CD4-positive, alpha-beta T cell treated with Interferon gamma for 1 hour (primary cell): ENCODE data around the gene CTSF.
"Not testable (repeated sequence)": the region's sequence is repeated elsewhere in the genome, so short reads cannot be mapped to it uniquely, and the experiment has no call there.

ENCODE experiments used
- DNase-seq: peaks from one replicate; pipeline ENCODE4 v3.0.0-alpha.2; 2020

Gene CTSF

DNA sequence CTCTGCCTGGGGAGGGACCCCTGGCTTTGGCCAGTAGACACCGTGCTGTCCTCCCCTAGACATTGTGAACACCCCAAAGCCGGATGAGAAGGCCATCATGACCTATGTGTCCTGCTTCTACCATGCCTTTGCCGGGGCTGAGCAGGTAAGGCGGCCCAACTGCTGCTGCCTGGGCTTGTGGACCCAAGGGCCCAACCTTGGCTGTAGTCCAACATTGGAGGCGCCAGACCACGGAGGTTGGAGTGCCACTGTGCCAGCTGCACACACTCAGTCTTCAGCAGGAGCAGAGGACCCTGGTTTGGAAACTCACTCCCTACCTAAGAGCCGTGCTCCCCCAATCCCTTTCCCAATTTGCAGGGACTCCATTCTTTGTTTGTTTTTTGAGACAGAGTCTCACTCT is 12.3 kb downstream of the CTSF start:
- DNase-seq: no peak

DNA sequence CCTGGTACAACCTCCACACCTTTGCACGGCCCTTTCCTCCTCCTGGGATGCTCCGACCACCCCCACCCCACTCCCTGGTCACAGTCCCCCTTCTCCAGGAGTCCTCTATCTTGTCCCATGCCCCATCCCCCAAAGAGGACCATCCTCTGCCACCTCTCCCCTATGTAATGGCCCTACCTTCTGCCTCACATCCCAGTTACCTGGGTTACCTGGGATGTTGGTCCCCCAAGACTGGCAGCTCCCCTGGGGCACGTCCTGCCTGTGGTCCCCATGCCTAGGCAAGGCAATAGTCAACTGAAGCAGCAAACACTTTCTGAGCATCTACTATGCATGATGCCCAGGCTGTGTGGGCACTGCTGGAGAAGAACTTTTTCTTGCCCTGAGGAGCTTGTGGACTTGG is 13.0 kb downstream of the CTSF start:
- no peak for DNase-seq

DNA sequence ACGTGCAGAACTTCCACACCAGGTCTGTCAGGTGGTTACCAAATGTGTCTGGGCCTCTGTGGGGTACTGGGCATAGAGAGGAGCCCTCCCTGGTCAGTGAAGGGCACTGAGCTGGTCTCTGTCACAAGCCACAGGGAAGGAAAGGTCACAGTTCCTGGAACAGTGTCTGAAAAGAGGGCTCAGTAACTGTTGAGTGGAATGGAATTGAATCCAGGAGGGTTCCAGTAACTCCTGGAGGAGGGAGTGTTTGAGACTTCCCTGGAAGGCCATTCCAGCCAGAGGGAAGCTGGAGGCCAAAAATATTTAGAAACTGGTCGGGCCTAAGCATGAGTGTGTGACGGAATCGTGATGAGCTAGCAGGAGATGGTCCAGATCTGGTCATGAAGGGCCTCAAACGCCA is 13.8 kb downstream of the CTSF start:
- DNase-seq: no peak

DNA sequence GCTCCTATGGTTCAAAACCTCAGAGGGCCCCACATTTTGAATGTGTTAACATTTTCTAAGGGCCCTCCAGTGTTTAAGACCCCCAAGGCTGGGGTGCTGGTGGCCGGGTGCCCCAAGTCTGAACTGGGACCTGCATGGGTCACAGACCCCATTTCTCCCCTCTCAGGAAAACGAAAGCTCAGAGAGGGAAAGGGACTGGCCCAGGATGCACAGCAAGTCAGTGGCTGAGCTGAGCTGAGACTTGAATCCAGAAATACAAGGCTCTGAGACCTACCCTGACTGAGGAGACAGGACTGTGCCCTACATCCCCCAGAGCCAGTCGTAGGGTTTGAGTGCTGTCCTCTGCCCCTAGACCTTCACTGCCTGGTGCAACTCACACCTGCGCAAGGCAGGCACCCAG is 17.5 kb downstream of the CTSF start:
- no peak for DNase-seq

DNA sequence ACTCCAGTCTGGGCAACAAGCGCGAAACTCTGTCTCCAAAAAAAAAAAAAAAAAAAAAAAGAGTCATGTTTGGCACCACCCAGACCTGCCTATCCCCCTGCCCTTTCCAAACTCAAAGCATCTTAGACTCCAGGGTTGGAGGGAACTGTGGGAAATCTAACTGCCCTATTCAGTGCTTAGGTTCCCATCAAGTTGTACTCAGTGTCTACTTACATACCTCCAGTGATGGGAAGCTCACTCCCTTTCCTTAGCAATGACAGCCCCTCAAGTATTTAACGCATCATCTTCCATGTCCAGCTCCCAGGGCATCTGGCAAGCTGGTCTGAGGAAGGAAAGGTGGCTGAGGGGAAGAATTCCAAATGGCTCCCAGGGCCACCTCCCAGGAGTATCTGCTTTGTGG is 18.7 kb downstream of the CTSF start:
- DNase-seq: no peak

DNA sequence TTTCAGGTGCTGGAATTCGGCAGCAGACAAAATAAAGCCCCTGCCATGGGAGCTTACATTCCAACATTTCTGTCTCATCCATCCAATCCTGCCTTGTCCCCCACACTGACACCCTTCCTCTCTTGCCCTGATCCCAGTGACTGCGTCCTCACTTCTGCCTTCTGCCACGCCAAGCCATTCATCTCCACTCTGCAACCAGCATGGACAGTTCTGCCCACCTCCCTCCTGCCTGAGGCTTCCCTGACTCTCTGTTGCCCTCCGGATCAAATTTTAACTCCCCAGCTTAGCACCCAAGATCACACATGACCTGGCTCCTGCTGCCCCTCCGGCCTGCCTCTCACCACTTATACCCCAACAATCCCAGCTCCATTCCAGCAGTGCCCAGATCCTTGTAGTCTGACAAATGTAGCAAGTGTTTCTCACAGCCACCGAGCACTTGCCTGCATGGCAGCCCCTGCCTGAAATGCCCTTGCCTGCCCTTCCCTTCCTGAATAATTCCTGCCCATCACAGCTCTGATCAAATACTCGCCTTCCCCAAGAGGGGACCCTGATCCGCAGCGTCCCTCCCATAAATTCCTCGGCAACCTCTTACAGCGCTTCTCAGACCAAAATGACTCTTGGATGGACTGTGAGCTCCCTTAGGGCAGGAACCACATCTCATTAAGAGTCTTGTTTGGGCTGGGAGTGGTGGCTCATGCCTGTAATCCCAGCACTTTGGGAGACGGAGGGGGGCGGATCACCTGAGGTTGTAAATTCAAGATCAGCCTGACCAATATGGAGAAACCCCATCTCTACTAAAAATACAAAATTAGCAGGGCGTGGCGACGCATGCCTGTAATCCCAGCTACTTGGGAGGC is 19.4 kb downstream of the CTSF start:
- DNase-seq: no peak

DNA sequence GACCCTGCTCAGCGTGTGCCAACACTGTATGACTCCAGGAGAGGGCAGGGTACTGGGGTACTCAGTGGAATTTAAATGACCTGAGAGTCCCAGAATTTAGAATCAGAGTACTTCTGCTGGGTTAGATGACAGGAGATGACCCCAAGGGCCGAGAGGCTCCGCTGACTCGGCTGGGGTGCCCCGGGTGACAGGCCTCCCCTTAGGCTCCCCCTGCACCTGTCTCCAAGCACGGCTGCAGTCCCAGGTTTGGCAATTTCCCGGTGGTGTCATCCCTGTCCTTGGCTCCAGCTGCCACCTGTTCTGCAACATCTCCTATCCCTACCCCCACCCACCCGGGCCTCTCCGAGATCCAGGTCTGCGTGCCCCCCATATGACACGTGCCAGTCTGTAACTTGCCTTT is 20.4 kb downstream of the CTSF start:
- DNase-seq: no peak

DNA sequence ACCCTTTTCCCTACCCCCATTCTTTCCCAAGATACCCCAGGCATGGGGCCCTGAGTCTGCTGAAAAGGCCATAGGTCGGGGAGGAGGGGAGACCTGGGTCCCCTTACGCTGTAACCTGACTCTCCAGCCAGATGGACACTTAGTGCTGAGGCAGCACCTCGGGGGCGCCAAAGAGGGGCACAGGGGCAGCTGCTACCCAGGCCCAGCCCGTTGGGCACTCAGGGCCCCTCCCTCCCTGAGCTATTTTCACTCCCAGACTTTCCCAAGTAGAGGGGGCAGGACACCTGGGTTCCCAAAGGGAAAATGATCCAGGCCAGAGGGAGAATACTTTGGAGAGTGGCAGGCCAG is 20.8 kb downstream of the CTSF start:
- DNase-seq: no peak

DNA sequence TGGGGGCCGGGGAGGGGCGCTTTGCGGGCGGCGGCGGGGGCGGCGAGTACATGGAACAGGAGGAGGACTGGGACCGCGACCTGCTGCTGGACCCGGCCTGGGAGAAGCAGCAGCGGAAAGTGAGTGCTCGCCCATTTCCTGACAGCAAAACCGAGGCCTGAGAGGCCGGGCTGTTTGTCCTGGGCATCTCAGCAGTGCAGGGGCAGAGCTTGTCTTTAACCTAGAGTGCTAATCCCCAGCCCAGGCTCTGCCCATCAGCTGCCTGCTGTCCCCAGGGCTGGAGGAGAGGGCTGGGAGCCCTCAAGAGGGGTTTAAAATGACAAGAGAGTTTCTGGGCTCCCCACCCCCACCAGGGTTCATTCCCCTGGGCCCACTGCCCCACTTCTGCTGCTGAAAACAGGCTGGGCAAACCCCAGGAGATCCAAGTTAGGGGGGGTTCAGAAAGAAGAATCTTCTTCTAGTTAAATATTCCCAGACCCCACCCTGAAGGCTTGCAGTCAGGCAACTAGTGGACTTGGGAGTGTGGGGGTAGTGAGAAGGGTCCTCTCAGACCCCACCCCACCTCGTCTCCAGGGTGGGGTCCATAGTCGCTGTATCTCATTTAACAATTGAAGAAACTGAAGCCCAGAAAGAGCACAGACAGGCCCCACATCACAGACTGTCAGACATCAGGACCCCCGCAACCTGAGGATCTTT is 21.3 kb downstream of the CTSF start:
- no peak for DNase-seq

DNA sequence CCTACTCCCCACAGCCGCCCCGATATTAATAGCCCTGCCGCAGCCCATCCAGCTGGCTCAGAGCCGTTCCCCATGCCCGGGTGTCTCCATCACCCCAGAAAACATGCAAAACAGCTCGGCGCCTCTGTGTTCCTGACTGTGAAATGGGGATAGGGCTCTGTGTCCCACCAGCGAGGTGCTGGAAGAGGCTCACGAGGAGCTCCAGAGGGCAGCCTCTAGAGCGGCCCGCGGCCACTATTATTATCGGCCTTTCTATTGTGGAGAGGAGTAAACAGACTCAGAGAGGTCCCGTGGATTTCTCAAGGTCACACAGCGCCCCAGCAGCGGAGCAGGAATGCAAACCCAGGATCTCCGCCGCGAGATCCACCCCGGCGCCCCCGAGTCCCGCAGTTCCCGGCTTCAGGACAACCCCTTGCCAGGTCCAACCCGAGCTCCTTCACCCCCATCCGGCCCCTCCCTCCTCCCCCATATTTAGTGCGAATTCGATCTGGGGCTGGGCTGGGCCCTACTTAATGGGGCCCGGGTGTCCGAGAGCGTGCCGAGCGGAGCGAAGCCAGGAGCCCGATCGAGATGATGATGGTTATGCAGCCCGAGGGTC is 21.9 kb downstream of the CTSF start, which contains the start of gene ACTN3:
TSS of gene ACTN3 (plus strand) at position 536 of the 598 bp plus-strand sequence. CDS start at position 571, 35 bp downstream.
- no peak for DNase-seq

DNA sequence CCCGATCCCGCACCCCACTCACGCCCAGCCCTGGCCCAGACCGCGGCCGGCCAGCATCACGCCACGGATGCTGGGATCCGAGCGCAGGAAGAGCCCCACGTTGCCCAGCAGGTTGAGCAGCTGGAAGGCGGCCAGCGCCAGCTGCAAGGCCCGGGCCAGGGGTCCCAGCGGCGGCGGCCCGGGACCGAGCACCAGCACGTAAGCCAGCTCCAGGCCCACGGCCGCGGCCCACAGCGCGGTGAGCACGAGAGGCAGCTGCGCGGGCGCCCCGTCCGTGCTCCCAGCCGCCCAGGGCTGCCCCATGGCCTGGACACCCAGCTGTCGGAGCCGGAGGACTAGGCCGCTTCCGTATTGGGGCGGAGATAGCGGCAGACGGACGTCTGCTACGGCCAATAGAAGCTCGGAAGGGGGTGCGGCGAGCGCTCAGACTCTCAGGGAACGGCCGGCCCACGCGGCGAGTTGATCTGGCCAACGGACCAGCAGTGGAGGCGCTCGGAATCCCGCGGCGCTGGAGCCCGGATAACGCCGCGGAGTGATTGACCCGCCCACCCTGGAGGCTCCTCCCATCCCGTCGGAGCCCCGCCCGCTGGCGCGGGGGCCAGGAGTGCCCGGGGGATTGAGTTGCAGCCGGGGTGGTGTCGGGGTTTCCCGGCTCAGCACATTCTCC is 22.6 kb downstream of the CTSF start, which contains the start of gene ZDHHC24:
TSS of gene ZDHHC24 (minus strand) at position 348 of the 667 bp plus-strand sequence. CDS start at position 303, 45 bp downstream.
- peak; percentile 89 for DNase-seq

DNA sequence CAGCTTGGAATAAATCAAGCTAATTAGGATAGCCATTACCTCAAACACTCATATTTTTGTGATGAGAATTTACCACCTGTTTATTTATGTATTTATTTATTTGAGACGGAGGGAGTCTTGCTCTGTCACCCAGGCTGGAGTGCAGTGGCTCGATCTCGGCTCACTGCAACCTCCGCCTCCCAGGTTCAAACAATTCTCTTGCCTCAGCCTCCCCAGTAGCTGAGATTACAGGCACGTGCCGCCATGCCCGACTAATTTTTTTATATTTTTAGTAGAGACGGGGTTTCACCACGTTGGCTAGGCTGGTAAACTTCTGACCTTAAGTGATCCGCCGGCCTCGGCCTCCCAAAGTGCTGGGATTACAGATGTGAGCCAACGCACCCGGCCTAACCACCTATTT is 23.5 kb downstream of the CTSF start:
- not testable (repeated sequence) for DNase-seq

DNA sequence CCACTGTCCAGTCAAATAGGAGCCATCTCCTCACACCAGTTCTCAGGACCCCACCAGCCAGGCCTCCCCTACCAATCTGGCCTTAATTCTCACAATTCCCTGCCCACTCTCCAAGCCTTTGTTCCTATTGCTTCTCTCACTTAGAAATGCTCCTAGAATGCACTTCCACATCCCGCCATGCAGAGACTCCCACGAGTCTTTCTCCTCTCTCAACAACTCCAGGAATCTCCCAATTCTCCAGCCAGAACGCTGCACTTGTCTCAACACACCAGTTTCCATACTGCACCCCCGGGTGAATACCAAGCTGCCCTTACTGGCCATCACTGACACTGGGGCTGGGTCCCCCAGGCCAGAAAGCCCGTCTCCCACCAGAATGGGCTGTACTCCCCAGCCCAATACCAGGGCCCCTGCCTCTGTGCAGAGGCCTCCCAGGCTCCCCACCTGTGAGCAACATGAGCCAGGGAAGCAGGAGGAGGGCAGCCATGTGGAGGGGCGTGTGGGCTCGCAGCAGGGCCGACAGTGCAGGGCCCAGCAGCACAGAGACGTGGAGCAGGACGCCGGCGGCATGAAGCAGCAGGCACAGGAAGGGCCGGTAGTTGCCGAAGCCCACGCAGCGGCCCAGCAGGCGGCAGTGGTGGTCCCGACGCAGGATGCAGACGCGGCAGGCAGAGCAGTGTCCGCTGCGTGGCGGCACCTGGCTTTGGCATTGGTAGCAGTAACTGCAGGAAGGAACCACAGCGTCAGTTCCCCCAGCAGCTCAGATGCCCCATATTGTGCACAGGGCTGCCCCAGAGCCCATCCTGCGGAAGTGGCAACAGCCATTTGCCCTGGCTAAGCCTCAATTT is 24.9 kb downstream of the CTSF start:
- peak; percentile 79 for DNase-seq

DNA sequence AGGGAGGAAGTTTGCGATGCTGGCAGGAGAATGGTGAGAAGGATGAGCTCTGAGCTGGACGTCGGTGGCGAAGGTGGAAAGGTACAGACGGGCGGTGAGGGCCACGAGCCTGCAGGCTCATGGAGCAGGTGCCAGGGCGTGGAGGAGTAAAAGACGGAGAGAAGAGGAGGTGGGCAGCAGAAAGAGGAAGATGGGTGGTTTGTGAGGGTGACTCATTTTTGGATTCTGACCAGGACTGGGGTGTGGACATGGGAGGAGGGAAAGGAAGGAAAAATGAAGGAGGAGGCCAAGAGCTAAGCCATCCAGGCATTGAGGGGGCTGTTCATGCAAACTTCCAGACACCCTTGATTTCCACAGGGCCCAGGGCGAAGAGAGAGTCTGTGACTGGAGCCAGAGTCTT is 26.0 kb downstream of the CTSF start:
- no peak for DNase-seq

DNA sequence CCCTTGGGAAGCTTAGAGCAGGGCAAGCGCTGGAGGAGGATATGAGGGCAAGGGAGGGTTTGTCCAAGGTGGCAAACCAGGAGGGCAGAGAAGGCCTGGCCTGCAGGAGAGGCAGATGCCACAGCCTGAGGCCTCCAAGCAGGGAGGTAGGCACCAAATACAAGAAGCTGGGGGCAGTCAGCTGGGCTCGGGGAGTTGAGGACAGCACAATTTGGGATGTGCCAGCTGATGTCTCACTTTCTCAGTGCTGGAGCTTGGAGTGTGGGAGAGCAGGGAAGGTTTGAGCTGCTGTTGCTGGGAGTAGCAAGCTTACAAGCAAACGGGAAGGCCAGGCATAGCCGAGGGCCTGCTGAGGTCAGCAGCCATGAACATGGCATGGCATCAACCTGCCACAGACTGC is 26.5 kb downstream of the CTSF start:
- no peak for DNase-seq

DNA sequence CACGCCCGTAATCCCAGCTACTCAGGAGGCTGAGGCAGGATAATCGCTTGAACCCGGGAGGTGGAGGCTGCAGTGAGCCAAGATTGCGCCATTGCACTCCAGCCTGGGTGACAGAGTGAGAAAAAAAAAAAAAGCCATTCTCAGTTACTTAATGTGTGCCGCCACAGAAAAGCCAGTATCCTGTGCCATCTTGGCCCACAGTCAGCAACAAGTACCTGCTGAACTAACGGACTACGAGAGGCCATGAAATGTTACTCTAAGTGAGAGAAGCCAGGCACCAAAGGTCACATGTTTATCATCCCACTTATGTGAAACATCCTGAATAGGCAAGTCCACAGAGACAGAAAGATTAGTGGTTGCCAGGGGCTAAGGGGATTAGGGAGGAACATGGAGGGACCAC is 27.8 kb downstream of the CTSF start:
- not testable (repeated sequence) for DNase-seq

DNA sequence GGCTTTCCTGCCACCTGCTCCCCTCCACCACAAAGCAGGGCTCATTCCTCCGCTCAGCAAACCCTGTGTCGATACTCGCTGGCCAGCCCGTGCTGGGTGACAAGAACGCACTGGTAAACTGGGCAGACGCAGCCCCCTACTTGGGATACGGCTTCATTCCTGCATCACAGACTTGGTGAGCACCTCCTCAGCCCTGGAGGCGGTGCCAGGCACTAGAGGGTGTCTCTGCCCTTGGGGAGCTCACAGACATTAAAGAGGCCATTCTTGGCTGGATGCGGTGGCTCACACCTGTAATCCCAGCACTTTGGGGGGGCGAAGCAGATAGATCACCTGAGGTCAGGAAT is 28.6 kb downstream of the CTSF start:
- no peak for DNase-seq

DNA sequence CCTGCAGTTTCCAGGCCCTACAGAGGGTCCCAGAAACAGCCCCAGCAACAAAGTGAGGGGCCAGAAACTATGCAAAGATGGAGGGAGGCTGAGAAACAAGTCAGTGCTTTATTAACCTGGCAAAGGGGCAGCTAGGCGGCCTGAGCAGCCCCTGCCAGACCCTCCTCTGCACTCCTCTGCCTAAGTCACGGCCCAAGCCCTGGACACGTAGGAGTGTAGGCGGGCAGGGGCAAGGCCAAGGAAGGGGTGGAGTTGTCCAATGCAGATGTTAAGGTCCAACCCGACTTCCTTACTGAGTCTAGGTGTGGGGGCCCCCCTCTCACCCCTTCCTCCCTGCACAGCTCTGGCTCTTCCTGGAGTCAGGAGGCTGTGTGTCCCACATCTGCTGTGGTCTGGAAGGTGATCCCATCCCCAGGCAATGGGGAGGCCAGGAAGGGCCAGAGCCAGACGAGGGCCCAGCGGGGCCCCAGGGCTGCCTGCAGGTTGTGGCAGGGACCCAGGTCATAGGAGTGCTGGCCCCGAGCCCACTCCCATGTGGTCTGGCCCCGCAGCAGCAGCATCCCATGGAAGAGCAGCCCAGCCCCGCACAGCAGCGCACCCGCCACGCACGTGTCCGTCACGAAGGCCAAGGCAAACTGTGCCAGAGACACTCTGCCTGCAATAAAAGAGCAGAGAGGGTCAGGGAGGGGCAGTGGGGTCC is 29.1 kb downstream of the CTSF start:
- no peak for DNase-seq

DNA sequence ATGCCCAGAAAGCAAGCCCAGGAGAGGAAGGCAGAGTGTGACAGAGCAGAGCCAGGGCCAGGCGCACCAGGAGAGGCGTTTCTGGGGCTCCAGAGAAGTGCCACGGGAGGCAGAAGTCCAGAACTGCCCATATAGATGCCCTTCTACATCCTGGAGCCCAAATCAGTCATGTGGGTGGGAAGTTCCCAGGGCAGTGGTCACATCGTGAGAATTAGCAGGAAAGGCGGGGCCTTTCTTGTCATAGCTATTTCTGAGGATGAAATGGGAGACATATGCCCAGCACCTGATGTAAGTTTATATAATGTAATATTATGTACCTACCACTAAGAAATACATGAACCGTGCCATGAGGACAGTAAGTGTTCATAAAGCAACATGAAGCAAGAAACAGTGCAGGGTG is 35.6 kb downstream of the CTSF start:
- no peak for DNase-seq

DNA sequence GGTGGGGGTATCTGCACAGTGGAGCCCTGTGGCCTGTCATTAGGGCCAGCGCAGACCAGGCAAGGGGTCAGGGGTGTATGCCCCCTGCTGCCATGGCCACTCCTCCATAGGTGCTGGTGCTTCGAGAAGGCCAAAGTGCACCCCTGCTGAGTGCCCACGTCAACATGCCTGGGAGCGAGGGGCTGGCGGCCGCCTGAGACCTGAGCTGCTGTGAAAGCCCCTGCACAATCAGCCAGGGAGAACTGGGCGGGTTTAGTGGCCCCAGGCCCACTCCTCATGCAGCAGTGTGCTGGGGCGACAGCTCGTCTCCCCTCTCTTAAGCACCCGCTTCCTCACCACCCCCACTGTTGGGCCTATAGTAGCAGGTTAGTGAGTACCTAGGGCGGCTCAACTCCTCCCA is 36.6 kb downstream of the CTSF start:
- no peak for DNase-seq

DNA sequence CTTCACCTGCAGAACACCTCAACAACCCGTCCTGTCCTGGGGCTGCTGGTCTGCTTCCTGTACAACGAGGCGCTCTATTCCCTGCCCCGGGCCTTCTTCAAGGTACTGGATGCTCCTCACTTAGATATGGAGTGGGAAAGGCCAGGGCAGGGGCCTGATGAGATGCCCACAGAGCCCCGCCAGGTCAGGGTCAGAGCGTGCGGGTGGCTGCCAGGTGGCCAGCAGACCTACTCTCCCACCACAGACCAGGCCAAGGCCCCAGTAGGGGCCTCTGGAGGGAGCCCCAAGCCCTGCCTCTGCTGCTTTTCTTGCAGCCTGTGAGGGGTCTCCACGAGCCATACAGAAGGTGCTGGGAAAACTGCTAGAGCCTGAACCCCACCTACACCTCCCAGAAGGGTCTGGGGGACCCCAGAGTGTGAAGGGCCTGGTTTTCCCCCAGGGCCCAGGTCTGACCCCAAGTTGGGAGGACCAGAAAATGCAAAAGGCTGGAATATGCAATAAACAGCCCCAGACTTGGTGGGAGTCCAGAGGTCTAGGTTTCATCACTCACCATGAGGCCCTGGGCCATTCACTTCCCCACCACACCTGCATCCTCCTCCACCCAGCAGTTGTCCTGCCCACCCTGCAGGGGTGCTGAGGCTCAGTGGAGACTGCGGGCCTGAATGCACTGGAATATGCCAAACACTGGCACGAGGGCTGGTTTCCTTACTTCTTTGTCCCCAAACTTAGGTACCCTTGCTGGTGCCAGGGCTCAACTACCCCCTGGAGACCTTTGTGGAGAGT is 37.3 kb downstream of the CTSF start:
- DNase-seq: no peak
